NCI-H524 treated with DMSO at 0.1 percent for 48 hours (cell line): ENCODE results near the gene SENP5.
"Not testable (repeated sequence)": the region's sequence is repeated elsewhere in the genome, so short reads cannot be mapped to it uniquely, and the experiment has no call there.

ENCODE experiments used
- DNase-seq: peaks from one replicate; lab custom pipeline; 2025; lab: John Stamatoyannopoulos, UW

SENP5 gene

GRCh38 chr3:196867507-196868296, at the start of gene SENP5:
SENP5 (plus strand) TSS chr3:196867920; CDS start chr3:196885182, 17,262 bp downstream.
- DNase-seq = peak; percentile 17

- DNase-seq = no peak
Measured at GRCh38 chr3:196821806-196822355, 45.8 kb upstream of the SENP5 start.

GRCh38 chr3:196829651-196830050, 38.1 kb upstream of the SENP5 start:
- DNase-seq = not testable (repeated sequence)

GRCh38 chr3:196835086-196835485, 32.6 kb upstream of the SENP5 start:
- no peak for DNase-seq

- DNase-seq = not testable (repeated sequence)
Measured at GRCh38 chr3:196836626-196837025, 31.1 kb upstream of the SENP5 start.

GRCh38 chr3:196837819-196838420, 29.8 kb upstream of the SENP5 start:
- peak; percentile 4 for DNase-seq

GRCh38 chr3:196839351-196839750, 28.4 kb upstream of the SENP5 start:
- not testable (repeated sequence) for DNase-seq

- DNase-seq = no peak
Measured at GRCh38 chr3:196842567-196843434, 24.9 kb upstream of the SENP5 start.

GRCh38 chr3:196843435-196844110, 24.1 kb upstream of the SENP5 start:
- DNase-seq = no peak

GRCh38 chr3:196844235-196845219, 23.2 kb upstream of the SENP5 start:
- DNase-seq = not testable (repeated sequence)

GRCh38 chr3:196848375-196848774, 19.3 kb upstream of the SENP5 start:
- not testable (repeated sequence) for DNase-seq

- peak; percentile 63 for DNase-seq
Measured at GRCh38 chr3:196849180-196849741, 18.5 kb upstream of the SENP5 start.

GRCh38 chr3:196863000-196863399, 4.7 kb upstream of the SENP5 start:
- DNase-seq = not testable (repeated sequence)

GRCh38 chr3:196867155-196867506, 589 bp upstream of the SENP5 start:
- no peak for DNase-seq

- DNase-seq = no peak
Measured at GRCh38 chr3:196868297-196868661, 559 bp downstream of the SENP5 start.

- DNase-seq = no peak
Measured at GRCh38 chr3:196872316-196872715, 4.6 kb downstream of the SENP5 start.

- not testable (repeated sequence) for DNase-seq
Measured at GRCh38 chr3:196874511-196875094, 6.9 kb downstream of the SENP5 start.

GRCh38 chr3:196875258-196875657, 7.5 kb downstream of the SENP5 start:
- no peak for DNase-seq

- DNase-seq = no peak
Measured at GRCh38 chr3:196883361-196883760, 15.6 kb downstream of the SENP5 start.

- no peak for DNase-seq
Measured at GRCh38 chr3:196886144-196886543, 18.4 kb downstream of the SENP5 start.
